Hepatocyte (in vitro differentiated cells): ENCODE measurements around the gene TAAR2. TPM values are rescaled to one million over a fixed set of nuclear protein-coding genes. Genes with fewer than 3 reads are reported as not detected.

Experiments used
- DNase-seq: peaks from one replicate; pipeline ENCODE4 v3.0.0-alpha.2; 2016; ENCODE audit warnings: low spot score
- H2AFZ ChIP-seq: fragments of 200-600 bp; sonication (generic); 2 replicates; pipeline ENCODE4 v1.6.0; 2016; ENCODE audit warnings: antibody characterized with exemption, mild to moderate bottlenecking
- H3K27ac ChIP-seq: fragments of 200-600 bp; sonication (generic); 2 replicates; pipeline ENCODE4 v1.5.1; 2016; ENCODE audit warnings: mild to moderate bottlenecking
- H3K27me3 ChIP-seq: fragments of 200-600 bp; sonication (generic); 2 replicates; pipeline ENCODE4 v1.6.1; 2016
- H3K36me3 ChIP-seq: fragments of 200-600 bp; sonication (generic); replicated peaks from 2 replicates; pipeline ENCODE4 v1.5.1; 2016; ENCODE audit warnings: low read depth; ENCODE audit not compliant: insufficient read depth
- H3K4me1 ChIP-seq: fragments of 200-600 bp; sonication (generic); 2 replicates; pipeline ENCODE4 v1.5.1; 2016; ENCODE audit warnings: mild to moderate bottlenecking, moderate library complexity; ENCODE audit not compliant: insufficient read depth
- H3K4me2 ChIP-seq: fragments of 200-600 bp; sonication (generic); 2 replicates; pipeline ENCODE4 v1.6.0; 2016
- H3K4me3 ChIP-seq: fragments of 200-600 bp; sonication (generic); 2 replicates; pipeline ENCODE4 v1.5.1; 2016; ENCODE audit warnings: mild to moderate bottlenecking
- H3K79me2 ChIP-seq: fragments of 200-600 bp; sonication (generic); 2 replicates; pipeline ENCODE4 v1.6.0; 2017; ENCODE audit warnings: mild to moderate bottlenecking
- H3K9me2 ChIP-seq: fragments of 200-600 bp; sonication (generic); replicated peaks from 2 replicates; pipeline ENCODE4 v1.6.0; 2017; ENCODE audit warnings: mild to moderate bottlenecking; ENCODE audit not compliant: insufficient read depth
- H3K9me3 ChIP-seq: fragments of 200-600 bp; sonication (generic); 2 replicates; pipeline ENCODE4 v1.5.1; 2016; ENCODE audit warnings: low read depth, mild to moderate bottlenecking
- H4K20me1 ChIP-seq: fragments of 200-600 bp; sonication (generic); 2 replicates; pipeline ENCODE4 v1.6.0; 2016; ENCODE audit warnings: mild to moderate bottlenecking; ENCODE audit not compliant: insufficient read depth, poor library complexity, severe bottlenecking
- CTCF ChIP-seq: fragments of 200-600 bp; sonication (generic); IDR thresholded peaks from 2 replicates; pipeline ENCODE4 v1.5.1; 2016; ENCODE audit warnings: antibody characterized with exemption, mild to moderate bottlenecking; ENCODE audit not compliant: poor library complexity
- EZH2 ChIP-seq: fragments of 200-600 bp; sonication (generic); IDR thresholded peaks from 2 replicates; pipeline ENCODE4 v1.6.1; 2016; ENCODE audit warnings: antibody characterized with exemption, mild to moderate bottlenecking, borderline replicate concordance
- EZH2phosphoT487 ChIP-seq: fragments of 200-600 bp; sonication (generic); IDR thresholded peaks from one replicate; pipeline ENCODE4 v1.6.1; 2018; ENCODE audit warnings: antibody characterized with exemption, mild to moderate bottlenecking, low read depth, moderate library complexity; ENCODE audit not compliant: unreplicated experiment, severe bottlenecking
- WGBS: methylation state at CpG from one replicate; pipeline ENCODE4 v1.1.6; 2016; ENCODE audit warnings: low lambda C conversion rate; ENCODE audit errors: missing lambda C conversion rate; 5-methylcytosine and 5-hydroxymethylcytosine counted together
- polyA plus RNA-seq: library from polyadenylated mRNA; unstranded; fragments of >200 nt; fragmentation: Nextera tagmentation; extraction: Ambion mirVana; gene quantifications from 2 replicates; pipeline ENCODE4 v1.2.1, GENCODE V29; 2016
- total RNA-seq: library from RNA; depleted of rRNA; stranded (reverse); fragments of >200 nt; gene quantifications from 2 replicates; pipeline ENCODE4 v1.2.3, GENCODE V29; 2014

Gene TAAR2
- total and polyA plus RNA-seq, 2 experiments from 2014 or later: not detected

- H3K9me3 ChIP-seq: no peaks in the 10 kb centered on the region
- H3K27me3 ChIP-seq: no peaks in the 10 kb centered on the region
- no peak within 1 kb of the TSS for H3K4me2 ChIP-seq
- 89% methylated on average over 5 of the region's 5 CpGs for WGBS
- H3K79me2 ChIP-seq: no peaks in the 10 kb centered on the region
- no peak within 1 kb of the TSS for H2AFZ ChIP-seq
- no peak for TF ChIP-seq EZH2phosphoT487
- TF ChIP-seq CTCF: no peak
- no peak for TF ChIP-seq EZH2
- H3K4me1 ChIP-seq: no peaks in the 10 kb centered on the region
- DNase-seq: no peak
- H3K4me3 ChIP-seq: no peak within 1 kb of the TSS
- H3K27ac ChIP-seq: no peak within 1 kb of the TSS
- no peaks in the 10 kb centered on the region for H3K36me3 ChIP-seq
- H4K20me1 ChIP-seq: no peaks in the 10 kb centered on the region
- H3K9me2 ChIP-seq: no peaks in the 10 kb centered on the region
Measured at GRCh38 chr6:132589454-132589853, 34.6 kb downstream of the TAAR2 start, which contains the start of gene TAAR5. TSS of gene TAAR5 (minus strand) at chr6:132589741. CDS start at chr6:132589686, 55 bp downstream.

- no peak for DNase-seq
- Histone ChIP-seq H4K20me1 (no peaks in the 10 kb centered on the region), H3K4me1 (no peaks in the 10 kb centered on the region), H3K27ac (no peak overlapping the region), H3K9me2 (no peaks in the 10 kb centered on the region), H3K4me2 (no peak overlapping the region), H3K9me3 (no peaks in the 10 kb centered on the region), H3K79me2 (no peaks in the 10 kb centered on the region), H3K4me3 (no peak overlapping the region), H3K27me3 (no peaks in the 10 kb centered on the region), H3K36me3 (no peaks in the 10 kb centered on the region), H2AFZ (no peak overlapping the region)
- 74% methylated on average over 2 of the region's 2 CpGs for WGBS
- TF ChIP-seq CTCF (no peak), EZH2 (no peak)
Measured at GRCh38 chr6:132587424-132587823, 36.7 kb downstream of the TAAR2 start.

GRCh38 chr6:132584698-132585097 is 39.4 kb downstream of the TAAR2 start:
- H3K4me3 ChIP-seq: no peak overlapping the region
- H3K4me1 ChIP-seq: no peaks in the 10 kb centered on the region
- H3K27me3 ChIP-seq: no peaks in the 10 kb centered on the region
- no peak overlapping the region for H2AFZ ChIP-seq
- no peak overlapping the region for H3K27ac ChIP-seq
- no peaks in the 10 kb centered on the region for H3K9me3 ChIP-seq
- H4K20me1 ChIP-seq: no peaks in the 10 kb centered on the region
- H3K4me2 ChIP-seq: no peak overlapping the region
- H3K79me2 ChIP-seq: no peaks in the 10 kb centered on the region
- no peak for DNase-seq
- no peaks in the 10 kb centered on the region for H3K36me3 ChIP-seq
- 85% methylated on average over 1 of the region's 1 CpG for WGBS
- TF ChIP-seq EZH2 (no peak), EZH2phosphoT487 (no peak), CTCF (no peak)
- H3K9me2 ChIP-seq: no peaks in the 10 kb centered on the region

- DNase-seq: no peak
- Histone ChIP-seq H3K9me3 (no peaks in the 10 kb centered on the region), H2AFZ (no peak overlapping the region), H3K4me1 (no peaks in the 10 kb centered on the region), H3K79me2 (no peaks in the 10 kb centered on the region), H3K4me3 (no peak overlapping the region), H3K4me2 (no peak overlapping the region), H3K27me3 (no peaks in the 10 kb centered on the region), H3K36me3 (no peaks in the 10 kb centered on the region), H4K20me1 (no peaks in the 10 kb centered on the region), H3K9me2 (no peaks in the 10 kb centered on the region), H3K27ac (no peak overlapping the region)
- TF ChIP-seq EZH2phosphoT487: no peak
Measured at GRCh38 chr6:132571774-132572173, 52.3 kb downstream of the TAAR2 start.
